GM12892 (cell line): ENCODE data around the gene CYSTM1.
A peak's percentile ranks its signal among the peaks of the same experiment; 100 is the strongest.

Source experiments
- DNase-seq: peaks from one replicate; pipeline ENCODE4 v3.0.0; 2011; ENCODE audit not compliant: insufficient read length
- FAIRE-seq: peaks from 2 replicates; lab custom pipeline; 2011; peaks lifted over from hg19 to GRCh38; lab: Jason Lieb, UNC
- POLR2A ChIP-seq: IDR thresholded peaks from 2 replicates; pipeline ENCODE4 v1.6.1; 2011; ENCODE audit warnings: low read depth, low read length, control low read depth
- POLR2AphosphoS5 ChIP-seq: IDR thresholded peaks from 2 replicates; pipeline ENCODE4 v1.6.1; 2011; ENCODE audit warnings: low read depth, low read length, control low read depth
- TAF1 ChIP-seq: IDR thresholded peaks from 2 replicates; pipeline ENCODE4 v1.6.1; 2011; ENCODE audit warnings: low read depth, mild to moderate bottlenecking, control low read depth, low read length, borderline replicate concordance

The CYSTM1 gene

DNA sequence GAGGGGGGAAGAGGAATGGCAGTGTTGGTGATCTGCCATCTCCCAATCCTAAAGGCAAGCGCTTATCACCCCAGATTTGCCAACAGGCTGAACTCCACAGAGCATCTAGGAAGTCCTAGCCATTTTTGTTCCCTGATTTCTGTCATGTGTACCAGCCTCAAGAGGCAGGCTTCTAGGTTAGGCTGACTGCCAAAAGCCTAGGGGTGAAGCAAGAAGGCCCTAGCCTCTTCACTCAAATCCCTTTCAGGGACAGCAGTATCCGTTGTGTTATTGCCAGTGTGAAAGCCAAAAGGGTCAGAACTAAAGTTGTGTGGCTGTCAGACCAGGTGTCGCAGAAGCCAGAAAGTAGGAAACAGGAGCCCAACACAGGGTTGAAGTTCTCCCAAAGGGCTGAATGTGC, 34.6 kb upstream of the CYSTM1 start:
- FAIRE-seq: no peak
- TF ChIP-seq TAF1 (no peak), POLR2A (no peak), POLR2AphosphoS5 (no peak)
- DNase-seq: no peak

DNA sequence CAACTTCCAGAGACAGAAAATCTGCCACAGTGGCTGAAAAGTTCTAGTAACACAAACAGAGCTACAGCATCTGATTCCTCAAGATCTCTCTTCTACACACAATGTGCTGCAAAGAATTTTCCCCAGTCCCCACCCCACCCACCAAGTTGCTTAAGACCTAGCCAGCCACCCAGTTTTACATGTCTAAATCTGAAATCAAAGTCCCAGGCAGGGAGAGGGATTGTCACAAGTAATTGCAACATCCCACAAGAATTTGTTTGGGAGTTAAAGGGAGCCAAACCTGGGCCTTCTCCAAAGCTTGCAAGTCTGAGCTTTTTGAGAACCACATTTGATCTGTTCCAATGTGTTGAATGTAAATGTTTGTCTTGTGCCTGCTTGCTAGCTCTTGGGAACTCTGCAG, 33.7 kb upstream of the CYSTM1 start:
- FAIRE-seq: no peak
- TF ChIP-seq POLR2A (no peak), TAF1 (no peak), POLR2AphosphoS5 (no peak)
- no peak for DNase-seq

DNA sequence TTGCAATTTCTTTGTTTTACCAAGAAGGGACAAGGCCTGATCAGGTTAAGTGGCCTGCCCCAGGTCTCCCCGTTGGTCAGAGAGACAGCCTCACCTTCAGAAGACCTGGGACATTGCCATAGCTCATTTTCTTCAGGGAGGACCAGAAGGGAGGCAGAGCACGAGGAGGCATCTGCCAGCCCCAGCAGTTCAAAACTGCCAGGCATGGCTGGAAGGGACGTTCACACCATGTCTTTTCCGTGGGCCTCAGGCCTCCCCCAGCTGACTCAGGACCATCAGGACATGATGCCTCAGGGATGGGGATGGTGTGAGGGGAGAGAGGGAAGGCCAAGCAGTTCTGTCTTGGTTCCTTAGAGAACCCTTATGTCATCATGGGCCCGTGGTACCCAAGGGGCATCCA, 32.7 kb upstream of the CYSTM1 start:
- DNase-seq: no peak
- FAIRE-seq: no peak
- no peak for TF ChIP-seq TAF1
- TF ChIP-seq POLR2A: no peak
- TF ChIP-seq POLR2AphosphoS5: no peak

DNA sequence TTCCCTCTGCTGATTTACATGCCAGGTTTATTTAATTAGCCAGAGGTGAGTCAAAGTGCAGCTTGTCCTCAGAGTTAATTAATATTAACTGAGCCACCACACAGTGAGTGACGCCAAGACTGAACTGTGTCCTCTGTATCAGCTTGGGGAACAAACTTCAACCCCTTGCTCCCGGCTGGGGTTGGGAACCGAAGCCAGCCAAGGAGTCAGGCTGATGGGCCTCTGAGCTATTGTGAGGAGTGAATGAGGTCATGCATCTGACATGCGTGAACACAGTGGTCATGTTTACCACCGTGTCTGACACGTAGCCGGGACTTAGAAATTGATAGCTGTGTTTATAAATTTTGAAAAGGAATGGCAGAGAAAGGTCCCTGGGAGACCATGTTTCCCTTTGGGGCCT, 32.1 kb upstream of the CYSTM1 start:
- FAIRE-seq (no peak), DNase-seq (no peak)
- TF ChIP-seq POLR2A: no peak
- TF ChIP-seq TAF1: no peak
- no peak for TF ChIP-seq POLR2AphosphoS5

DNA sequence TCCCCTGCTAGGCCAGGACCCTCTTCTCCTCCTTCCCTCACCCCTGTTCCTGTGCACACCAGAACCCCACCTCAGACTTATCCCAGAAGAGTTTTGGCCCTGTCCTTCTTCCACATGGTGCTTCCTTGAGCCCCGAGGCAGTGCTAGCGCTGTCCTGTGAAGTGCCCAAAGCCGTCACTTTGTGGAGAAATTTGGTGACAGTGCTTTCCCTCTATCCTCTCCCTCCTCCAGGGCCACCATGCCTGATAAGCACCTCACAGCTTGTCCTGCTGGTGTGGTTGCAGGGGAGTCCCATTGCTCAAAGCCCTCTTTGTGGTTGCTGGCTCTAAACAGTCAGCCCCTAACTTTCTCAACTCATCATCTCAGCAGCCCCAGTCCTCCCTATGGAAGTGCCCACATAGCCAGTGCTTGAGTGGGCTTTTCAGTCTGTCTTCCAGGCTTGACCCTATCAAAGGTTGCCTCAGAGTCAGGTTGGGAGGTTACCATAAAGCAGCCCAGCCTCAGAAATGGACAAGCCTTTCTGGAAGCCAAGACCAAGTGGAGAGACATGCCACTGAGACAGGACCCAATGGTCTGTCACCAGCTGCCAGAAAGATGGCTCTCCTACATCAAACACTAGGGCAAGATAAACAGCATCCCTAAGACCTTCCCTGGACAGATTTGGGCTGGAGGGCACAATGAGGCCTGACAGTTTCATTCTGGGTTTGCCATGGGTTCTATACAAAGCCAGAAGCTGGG, 31.3 kb upstream of the CYSTM1 start:
- TF ChIP-seq TAF1 (no peak), POLR2A (no peak), POLR2AphosphoS5 (no peak)
- FAIRE-seq (no peak), DNase-seq (no peak)

DNA sequence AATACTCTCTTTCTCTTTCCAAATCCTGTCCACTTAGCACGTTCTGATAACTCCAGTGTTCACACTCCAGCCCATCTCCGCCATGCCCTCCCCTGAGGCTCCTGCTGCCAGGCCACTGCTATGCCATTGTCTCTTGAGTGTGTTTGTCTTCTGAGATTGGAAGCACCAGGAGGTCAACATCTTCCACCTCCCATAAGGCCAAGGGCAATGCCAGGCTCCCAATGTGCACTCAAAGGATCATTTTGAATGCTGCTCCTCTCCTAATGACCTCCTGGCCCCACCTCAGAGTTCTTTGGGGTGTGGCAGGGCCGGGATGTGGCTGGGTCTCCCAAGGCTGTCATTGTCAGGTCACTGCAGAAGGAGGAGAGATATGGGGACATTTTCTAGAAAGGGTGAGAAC, 29.7 kb upstream of the CYSTM1 start:
- TF ChIP-seq POLR2AphosphoS5 (no peak), TAF1 (no peak), POLR2A (no peak)
- no peak for DNase-seq
- FAIRE-seq: no peak

DNA sequence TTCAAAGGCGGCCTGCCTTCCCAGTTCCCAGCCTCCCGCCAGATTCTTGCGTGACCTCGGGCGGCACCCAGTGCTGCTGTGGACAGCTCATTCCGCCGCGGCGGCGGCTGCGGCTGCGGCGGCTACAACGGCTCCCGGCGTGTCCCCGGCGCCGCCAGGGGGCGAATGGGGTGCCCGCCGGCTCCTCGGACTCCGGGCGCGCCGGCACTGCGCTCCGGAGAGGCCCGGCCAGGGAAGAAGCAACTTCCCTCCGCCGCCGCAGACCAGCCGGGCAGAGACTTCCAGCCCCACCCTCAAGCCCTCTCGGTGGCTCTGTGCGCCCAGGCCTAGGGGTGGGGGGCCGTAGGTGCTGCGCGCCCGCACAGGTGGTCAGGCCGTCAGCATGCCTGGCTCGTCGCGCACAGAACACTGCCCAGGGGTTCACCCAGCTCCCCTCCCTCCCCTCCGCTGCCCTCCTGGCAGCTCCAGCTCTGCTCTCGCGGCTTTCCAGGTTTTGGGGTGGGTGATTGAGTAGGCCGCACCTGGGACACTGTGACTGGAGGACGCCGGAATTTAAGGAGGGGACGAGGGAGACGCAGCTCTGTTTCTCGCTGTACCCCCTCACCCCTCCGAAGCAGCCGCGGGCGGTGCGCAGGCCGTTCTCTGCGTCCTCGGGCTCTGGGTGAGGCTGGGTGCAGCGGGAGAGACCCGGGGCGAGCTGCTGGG, 29.0 kb upstream of the CYSTM1 start:
- TF ChIP-seq POLR2AphosphoS5 (no peak), TAF1 (no peak), POLR2A (no peak)
- DNase-seq (peak; percentile 73), FAIRE-seq (peak; percentile 50)

DNA sequence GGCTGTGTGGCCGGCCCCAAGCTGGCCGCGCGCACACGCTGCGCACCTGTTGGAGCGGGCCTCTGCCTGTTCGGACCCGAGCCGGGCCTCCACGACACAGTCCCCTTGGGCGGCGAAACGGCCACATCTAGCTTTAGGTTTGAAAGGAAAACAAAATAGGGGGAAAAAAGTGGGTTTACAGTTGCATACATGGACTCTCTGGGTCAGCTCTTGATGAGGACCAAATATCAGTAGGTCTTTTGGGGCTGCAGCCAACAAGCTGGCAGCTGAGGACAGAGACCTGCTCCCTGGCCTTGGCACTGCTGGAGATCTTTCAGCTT, 28.5 kb upstream of the CYSTM1 start:
- FAIRE-seq: no peak
- no peak for DNase-seq
- no peak for TF ChIP-seq TAF1
- no peak for TF ChIP-seq POLR2A
- no peak for TF ChIP-seq POLR2AphosphoS5

DNA sequence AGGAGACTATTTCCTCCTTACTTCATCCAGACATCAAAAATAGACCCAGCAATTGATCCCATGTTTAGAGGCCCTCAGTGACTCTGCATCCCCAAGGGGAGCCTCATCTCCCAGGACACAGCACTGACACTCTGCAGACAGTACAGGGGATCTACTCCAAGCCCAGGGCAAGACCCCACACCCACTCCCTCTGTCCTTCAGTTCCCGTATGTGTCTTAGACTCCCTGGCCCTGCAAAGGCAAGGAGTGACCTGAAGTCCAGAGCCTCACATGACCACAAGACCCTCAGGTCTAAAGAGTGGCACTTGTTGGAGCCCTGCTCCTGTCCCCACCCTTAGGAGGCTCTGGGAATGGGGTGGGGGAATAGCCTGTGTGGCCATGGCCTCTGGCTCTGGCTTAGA, 27.5 kb upstream of the CYSTM1 start:
- FAIRE-seq (no peak), DNase-seq (no peak)
- TF ChIP-seq TAF1: no peak
- TF ChIP-seq POLR2A: no peak

DNA sequence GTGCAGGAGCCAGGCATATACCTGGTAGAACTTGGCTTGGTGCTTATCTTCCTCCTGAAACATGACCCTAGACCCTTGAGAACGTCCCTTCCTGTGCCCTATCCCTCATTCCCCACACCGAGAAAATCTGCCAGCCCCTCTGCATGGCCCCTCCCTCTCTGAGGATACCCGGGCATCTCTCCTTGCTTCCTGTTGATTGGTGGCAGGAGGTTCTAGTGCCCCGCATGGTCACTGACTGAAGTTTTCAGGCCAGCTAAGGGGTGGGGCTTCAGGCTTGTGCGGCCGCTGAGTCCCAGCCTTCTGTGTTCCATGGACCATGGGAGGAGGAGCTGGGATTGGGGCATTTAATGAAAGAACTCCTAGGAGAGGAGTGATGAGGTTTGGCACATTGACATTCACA, 26.5 kb upstream of the CYSTM1 start:
- TF ChIP-seq POLR2AphosphoS5 (no peak), POLR2A (no peak), TAF1 (no peak)
- FAIRE-seq (no peak), DNase-seq (no peak)

DNA sequence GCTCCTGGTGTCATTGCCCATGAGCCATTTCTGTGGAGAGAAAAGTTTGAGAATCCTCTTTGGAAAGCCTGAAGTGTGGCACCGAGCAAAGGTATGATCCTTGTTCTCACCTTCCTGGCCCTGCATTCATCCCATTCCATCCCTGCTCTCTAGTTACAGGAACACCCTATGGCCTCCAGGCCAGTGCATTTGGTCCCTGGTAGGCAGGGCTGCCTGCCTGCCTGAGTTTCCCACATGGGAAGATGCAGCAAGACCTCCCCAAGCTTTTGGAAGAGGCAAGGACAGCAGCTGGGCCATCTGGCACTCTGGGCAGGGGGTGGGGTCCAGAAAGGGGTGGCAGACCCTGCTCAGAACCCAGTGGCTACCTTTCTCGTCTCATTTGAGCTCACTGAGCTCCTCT, 24.8 kb upstream of the CYSTM1 start:
- no peak for DNase-seq
- no peak for FAIRE-seq
- TF ChIP-seq POLR2AphosphoS5: no peak
- no peak for TF ChIP-seq POLR2A
- TF ChIP-seq TAF1: no peak
